Erythroblast (primary cell): ENCODE data around the gene EID1.

Experiments
- GATA1 ChIP-seq: IDR thresholded peaks from 2 replicates; pipeline ENCODE4 v1.6.1; 2011; ENCODE audit warnings: low read depth, mild to moderate bottlenecking, control low read depth, low read length, moderate library complexity
- POLR2A ChIP-seq: IDR thresholded peaks from 2 replicates; pipeline ENCODE4 v1.6.1; 2011; ENCODE audit warnings: mild to moderate bottlenecking, low read length

DNA sequence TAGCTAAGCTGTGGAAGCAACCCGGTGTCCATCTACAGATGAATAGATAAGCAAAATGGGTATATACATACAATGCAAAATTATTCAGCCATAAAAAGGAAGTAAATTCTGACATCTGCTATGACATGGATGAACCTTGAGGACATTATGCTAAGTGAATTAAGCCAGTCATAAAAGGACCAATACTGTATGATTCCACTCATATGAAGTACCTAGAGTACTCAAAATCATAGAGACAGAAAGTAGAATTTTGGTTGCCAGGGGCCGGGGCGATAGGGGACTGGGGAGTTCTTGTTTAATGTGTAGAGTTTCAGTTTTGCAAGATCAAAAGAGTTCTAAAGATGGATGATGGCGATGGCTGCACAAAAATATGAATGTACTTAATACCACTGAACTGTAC lies 10.3 kb downstream of the EID1 start:
- no peak for TF ChIP-seq POLR2A
- TF ChIP-seq GATA1: no peak
